Right renal cortex interstitium (tissue), 3 donors: ENCODE measurements around the gene AVPI1. TPM values are rescaled to one million over a fixed set of nuclear protein-coding genes. Genes with fewer than 3 reads are reported as not detected.
"Not testable (repeated sequence)": the region's sequence is repeated elsewhere in the genome, so short reads cannot be mapped to it uniquely, and the experiment has no call there.

Experiments used
- DNase-seq, 3 donors: peaks; one replicate each; pipeline ENCODE4 v3.0.0-alpha.2; 2013; ENCODE audit warnings: low read depth in 3 of 3, low spot score in 2 of 3
- polyA plus RNA-seq, 3 donors: library from polyadenylated mRNA; unstranded; fragments of 120-200 nt; gene quantifications; one replicate each; pipeline ENCODE4 v1.2.1, GENCODE V29; 2013; ENCODE audit not compliant: insufficient read length in 3 of 3

Gene AVPI1
- polyA plus RNA-seq, 3 donors: 4.1 to 4.7 (median 4.4) TPM

- not testable (repeated sequence) for DNase-seq
These were observed 2.7 kb downstream of the AVPI1 start for GRCh38 chr10:97684368-97684713.

- DNase-seq: no peak
These were observed 3.3 kb downstream of the AVPI1 start for GRCh38 chr10:97683556-97684367.

- no peak for DNase-seq
These were observed 5.0 kb downstream of the AVPI1 start for GRCh38 chr10:97682042-97682441.

GRCh38 chr10:97679594-97679993, 7.4 kb downstream of the AVPI1 start:
- no peak for DNase-seq

GRCh38 chr10:97676770-97677581, 10.1 kb downstream of the AVPI1 start:
- no peak for DNase-seq

GRCh38 chr10:97675222-97675621, 11.8 kb downstream of the AVPI1 start:
- no peak for DNase-seq

GRCh38 chr10:97673736-97674525, 13.1 kb downstream of the AVPI1 start:
- DNase-seq: no peak

GRCh38 chr10:97669571-97669970, 17.5 kb downstream of the AVPI1 start:
- DNase-seq: no peak

GRCh38 chr10:97667463-97667862, 19.6 kb downstream of the AVPI1 start:
- no peak for DNase-seq

- DNase-seq: no peak
These were observed 20.0 kb downstream of the AVPI1 start for GRCh38 chr10:97666992-97667391.

GRCh38 chr10:97664282-97664850, 22.7 kb downstream of the AVPI1 start:
- DNase-seq: no peak

- DNase-seq: no peak
These were observed 27.5 kb downstream of the AVPI1 start for GRCh38 chr10:97659589-97659988.

- DNase-seq: no peak
These were observed 30.3 kb downstream of the AVPI1 start for GRCh38 chr10:97656777-97657176.

- DNase-seq: no peak
These were observed 35.3 kb downstream of the AVPI1 start for GRCh38 chr10:97651773-97652172.

- no peak for DNase-seq
These were observed 36.3 kb downstream of the AVPI1 start for GRCh38 chr10:97650726-97651125.

- DNase-seq: not testable (repeated sequence)
These were observed 37.7 kb downstream of the AVPI1 start for GRCh38 chr10:97649405-97649750.

- no peak for DNase-seq
These were observed 38.3 kb downstream of the AVPI1 start for GRCh38 chr10:97648562-97649404.

GRCh38 chr10:97647556-97647955, 39.5 kb downstream of the AVPI1 start:
- DNase-seq: no peak

- no peak for DNase-seq
These were observed 42.1 kb downstream of the AVPI1 start for GRCh38 chr10:97644936-97645335.

GRCh38 chr10:97643441-97643985, 43.5 kb downstream of the AVPI1 start:
- DNase-seq: no peak
